Measurements from ENCODE around the gene SEC14L1. TPM values are rescaled to one million over a fixed set of nuclear protein-coding genes. Genes with fewer than 3 reads are reported as not detected.

SEC14L1 gene
- total RNA-seq, 1 donor from 2014 or later = 146 TPM

DNA sequence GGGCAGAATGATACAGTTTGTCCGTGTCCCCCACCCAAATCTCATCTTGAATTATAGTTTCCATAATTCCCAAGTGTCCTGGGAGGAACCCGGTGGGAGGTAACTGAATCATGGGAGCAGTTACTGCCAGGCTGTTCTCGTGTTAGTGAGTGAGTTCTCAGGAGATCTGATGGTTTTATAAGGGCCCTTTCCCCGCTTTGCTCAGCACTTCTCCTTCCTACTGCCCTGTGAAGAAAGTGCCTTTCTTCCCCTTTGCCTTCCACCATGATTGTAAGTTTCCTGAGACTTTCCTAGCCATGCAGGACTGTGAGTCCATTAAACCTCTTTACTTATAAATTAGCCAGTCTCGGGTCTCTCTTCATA is 28.9 kb upstream of the SEC14L1 start:
- no peaks in the 10 kb centered on the region for H3K9me3 ChIP-seq
- H3K36me3 ChIP-seq = no peaks in the 10 kb centered on the region
- peak in 1 of 2 donors; percentile 24 for ATAC-seq
- DNase-seq = no peak
- TF ChIP-seq, protein P1, sequence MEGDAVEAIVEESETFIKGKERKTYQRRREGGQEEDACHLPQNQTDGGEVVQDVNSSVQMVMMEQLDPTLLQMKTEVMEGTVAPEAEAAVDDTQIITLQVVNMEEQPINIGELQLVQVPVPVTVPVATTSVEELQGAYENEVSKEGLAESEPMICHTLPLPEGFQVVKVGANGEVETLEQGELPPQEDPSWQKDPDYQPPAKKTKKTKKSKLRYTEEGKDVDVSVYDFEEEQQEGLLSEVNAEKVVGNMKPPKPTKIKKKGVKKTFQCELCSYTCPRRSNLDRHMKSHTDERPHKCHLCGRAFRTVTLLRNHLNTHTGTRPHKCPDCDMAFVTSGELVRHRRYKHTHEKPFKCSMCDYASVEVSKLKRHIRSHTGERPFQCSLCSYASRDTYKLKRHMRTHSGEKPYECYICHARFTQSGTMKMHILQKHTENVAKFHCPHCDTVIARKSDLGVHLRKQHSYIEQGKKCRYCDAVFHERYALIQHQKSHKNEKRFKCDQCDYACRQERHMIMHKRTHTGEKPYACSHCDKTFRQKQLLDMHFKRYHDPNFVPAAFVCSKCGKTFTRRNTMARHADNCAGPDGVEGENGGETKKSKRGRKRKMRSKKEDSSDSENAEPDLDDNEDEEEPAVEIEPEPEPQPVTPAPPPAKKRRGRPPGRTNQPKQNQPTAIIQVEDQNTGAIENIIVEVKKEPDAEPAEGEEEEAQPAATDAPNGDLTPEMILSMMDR (IDR thresholded peaks at IDR 0.05) = no peak
- H3K27ac ChIP-seq = peak overlapping the region; percentile 73
- intact Hi-C loops (cut with DNase I) = no loop called here
- H3K4me3 ChIP-seq = no peak overlapping the region
- peaks cover 68% of the 10 kb centered on the region for H3K4me1 ChIP-seq
- no peaks in the 10 kb centered on the region for H3K27me3 ChIP-seq (ENCODE audit: low read depth)

DNA sequence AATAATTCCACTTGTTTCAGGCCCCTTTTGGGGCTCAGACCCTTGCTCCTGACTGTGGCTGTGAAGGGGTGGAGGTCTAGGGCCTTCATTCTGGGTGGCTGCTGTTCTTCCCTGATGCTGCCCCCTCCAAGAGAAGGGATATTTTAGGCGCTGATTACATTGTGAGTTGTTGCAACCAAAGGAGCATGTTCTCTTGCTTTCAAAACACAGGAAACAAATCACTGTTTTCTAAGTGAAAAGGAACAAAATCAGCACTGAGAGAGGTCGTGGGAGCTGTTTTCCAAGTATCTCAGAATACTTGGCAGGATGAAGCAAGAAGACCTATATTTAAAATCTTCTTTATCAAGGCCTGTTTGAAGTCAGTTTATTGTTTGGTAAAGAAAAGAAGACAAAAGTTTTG is 25.3 kb upstream of the SEC14L1 start:
- Histone ChIP-seq H3K4me1 (peaks cover 75% of the 10 kb centered on the region), H3K4me3 (no peak overlapping the region), H3K27me3 (ENCODE audit: low read depth) (no peaks in the 10 kb centered on the region), H3K36me3 (no peaks in the 10 kb centered on the region), H3K9me3 (no peaks in the 10 kb centered on the region), H3K27ac (peak overlapping the region; percentile 61)
- TF ChIP-seq, protein P1 (IDR thresholded peaks at IDR 0.05) = no peak
- ATAC-seq (no peak), DNase-seq (no peak)
- intact Hi-C loops (cut with DNase I) = no loop called here

DNA sequence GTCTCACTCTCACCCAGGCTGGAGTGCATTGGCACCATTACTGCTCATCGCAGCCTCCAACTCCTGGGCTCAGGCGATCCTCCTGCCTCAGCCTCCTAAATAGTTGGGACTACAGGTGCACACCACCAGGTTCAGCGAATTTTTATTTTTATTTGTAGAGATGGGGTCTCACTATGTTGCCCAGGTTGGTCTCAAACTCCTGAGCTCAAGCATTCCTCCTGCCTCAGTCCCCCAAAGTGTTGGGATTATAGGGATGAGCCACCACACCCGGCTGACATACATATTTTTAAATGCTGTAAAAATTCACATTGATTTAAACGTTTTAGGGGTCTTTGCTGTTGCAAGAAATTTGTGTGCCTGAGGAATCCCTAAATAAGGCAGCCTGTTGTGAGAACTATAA is 24.8 kb upstream of the SEC14L1 start:
- DNase-seq = no peak
- H3K4me1 ChIP-seq = peaks cover 75% of the 10 kb centered on the region

DNA sequence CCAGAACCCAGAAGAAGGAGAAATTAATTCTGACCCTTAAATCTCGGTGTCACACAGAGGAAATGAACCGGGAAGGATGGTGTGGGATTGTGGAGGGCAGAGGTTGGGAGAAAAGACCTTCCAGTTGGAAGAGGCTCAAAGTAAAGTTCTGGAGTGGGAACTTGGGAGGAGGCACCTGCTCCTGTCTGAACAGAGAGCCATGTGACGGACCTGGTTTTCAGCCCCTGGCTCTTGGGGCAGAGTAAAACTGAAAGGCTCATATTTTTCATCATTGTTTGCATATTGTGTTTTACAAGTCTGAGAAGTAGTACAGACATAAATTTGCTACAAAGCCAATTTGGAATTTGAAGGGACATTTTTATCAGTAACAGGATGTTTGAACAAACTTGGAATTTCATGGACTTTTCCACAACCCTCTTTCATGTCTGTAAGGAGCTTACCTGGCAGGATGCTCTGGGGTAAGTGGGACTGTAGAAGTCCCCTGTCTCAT is 24.4 kb upstream of the SEC14L1 start:
- DNase-seq (no peak), ATAC-seq (no peak)
- Histone ChIP-seq H3K36me3 (no peaks in the 10 kb centered on the region), H3K4me1 (peaks cover 73% of the 10 kb centered on the region), H3K27me3 (ENCODE audit: low read depth) (no peaks in the 10 kb centered on the region), H3K27ac (peak overlapping the region; percentile 61), H3K4me3 (no peak overlapping the region), H3K9me3 (no peaks in the 10 kb centered on the region)
- TF ChIP-seq, protein P1 (IDR thresholded peaks at IDR 0.05) = no peak
- intact Hi-C loops (cut with DNase I) = no loop called here

More for the DNA sequence above, 24.8 kb upstream of the SEC14L1 start:
- peak overlapping the region; percentile 61 for H3K27ac ChIP-seq
- ATAC-seq = no peak
- H3K4me3 ChIP-seq = no peak overlapping the region
- TF ChIP-seq, protein P1 (IDR thresholded peaks at IDR 0.05) = no peak
- H3K27me3 ChIP-seq (ENCODE audit: low read depth) = no peaks in the 10 kb centered on the region
- no peaks in the 10 kb centered on the region for H3K36me3 ChIP-seq
- intact Hi-C loops (cut with DNase I) = no loop called here
- H3K9me3 ChIP-seq = no peaks in the 10 kb centered on the region

DNA sequence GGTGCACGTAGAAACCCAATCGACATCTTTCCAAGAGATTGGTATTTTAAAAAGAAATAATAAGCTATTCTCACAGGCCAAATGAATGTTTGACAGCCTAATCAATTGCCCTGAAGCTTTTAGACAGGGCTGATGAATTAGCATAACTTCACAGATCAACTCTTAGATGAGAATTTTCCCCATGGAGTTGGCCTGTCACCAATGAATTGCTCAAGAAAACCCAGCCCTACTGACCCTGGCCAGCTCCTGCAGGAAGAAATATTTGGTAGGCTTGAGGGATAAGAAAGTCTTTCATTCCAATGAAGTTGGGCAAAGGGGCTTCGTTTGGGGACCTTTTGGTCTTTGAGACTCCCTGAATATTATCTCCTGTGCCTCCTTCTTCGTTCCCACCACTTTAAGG is 23.4 kb upstream of the SEC14L1 start:
- TF ChIP-seq, protein P1 (IDR thresholded peaks at IDR 0.05) = no peak
- Histone ChIP-seq H3K4me3 (no peak overlapping the region), H3K9me3 (no peaks in the 10 kb centered on the region), H3K27me3 (ENCODE audit: low read depth) (no peaks in the 10 kb centered on the region), H3K36me3 (no peaks in the 10 kb centered on the region), H3K4me1 (peaks cover 75% of the 10 kb centered on the region), H3K27ac (peak overlapping the region; percentile 74)
- intact Hi-C loops (cut with DNase I) = no loop called here
- DNase-seq (no peak), ATAC-seq (no peak)
